RKO (cell line): Measurements from ENCODE around the gene MFGE8.
"Not testable (repeated sequence)": the region's sequence is repeated elsewhere in the genome, so short reads cannot be mapped to it uniquely, and the experiment has no call there.

Experiments
- DNase-seq: peaks from one replicate; pipeline ENCODE4 v3.0.0-alpha.2; 2016; ENCODE audit warnings: low spot score

The MFGE8 gene

GRCh38 chr15:88913017-88913849, at the start of gene MFGE8:
Gene MFGE8, minus strand, starts transcription at chr15:88913379. Its CDS starts 60 bp downstream, at chr15:88913319.
- peak; percentile 71 for DNase-seq

GRCh38 chr15:88959445-88959844, 46.3 kb upstream of the MFGE8 start:
- DNase-seq = no peak

- DNase-seq = no peak
Observed at GRCh38 chr15:88956906-88957305, 43.7 kb upstream of the MFGE8 start.

- DNase-seq = no peak
Observed at GRCh38 chr15:88956263-88956662, 43.1 kb upstream of the MFGE8 start.

- no peak for DNase-seq
Observed at GRCh38 chr15:88954431-88955277, 41.5 kb upstream of the MFGE8 start.

- no peak for DNase-seq
Observed at GRCh38 chr15:88950600-88951160, 37.5 kb upstream of the MFGE8 start.

GRCh38 chr15:88949734-88950400, 36.7 kb upstream of the MFGE8 start:
- DNase-seq = no peak

GRCh38 chr15:88940110-88940675, 27.0 kb upstream of the MFGE8 start:
- DNase-seq = no peak

- DNase-seq = no peak
Observed at GRCh38 chr15:88939486-88939806, 26.3 kb upstream of the MFGE8 start.

GRCh38 chr15:88938802-88939485, 25.8 kb upstream of the MFGE8 start:
- DNase-seq = no peak

- not testable (repeated sequence) for DNase-seq
Observed at GRCh38 chr15:88934449-88934848, 21.3 kb upstream of the MFGE8 start.

GRCh38 chr15:88932875-88933330, 19.7 kb upstream of the MFGE8 start:
- no peak for DNase-seq

- DNase-seq = no peak
Observed at GRCh38 chr15:88932271-88932874, 19.2 kb upstream of the MFGE8 start.

- no peak for DNase-seq
Observed at GRCh38 chr15:88930579-88930978, 17.4 kb upstream of the MFGE8 start.

GRCh38 chr15:88929358-88930098, 16.3 kb upstream of the MFGE8 start:
- not testable (repeated sequence) for DNase-seq

GRCh38 chr15:88928192-88928591, 15.0 kb upstream of the MFGE8 start:
- DNase-seq = not testable (repeated sequence)

- DNase-seq = not testable (repeated sequence)
Observed at GRCh38 chr15:88925648-88926047, 12.5 kb upstream of the MFGE8 start.

- DNase-seq = peak; percentile 87
Observed at GRCh38 chr15:88920892-88921435, 7.8 kb upstream of the MFGE8 start.

- peak; percentile 74 for DNase-seq
Observed at GRCh38 chr15:88920186-88920891, 7.2 kb upstream of the MFGE8 start.
